GM18867 (cell line): Measurements from ENCODE around the gene KRT14.
"Not testable (repeated sequence)": the region's sequence is repeated elsewhere in the genome, so short reads cannot be mapped to it uniquely, and the experiment has no call there.

Source experiments
- ATAC-seq: cut with Tn5 transposase; IDR thresholded peaks from one replicate; pipeline ENCODE4 v1.9.1; 2021; ENCODE audit warnings: mild to moderate bottlenecking, moderate library complexity; ENCODE audit not compliant: unreplicated experiment

The KRT14 gene

DNA sequence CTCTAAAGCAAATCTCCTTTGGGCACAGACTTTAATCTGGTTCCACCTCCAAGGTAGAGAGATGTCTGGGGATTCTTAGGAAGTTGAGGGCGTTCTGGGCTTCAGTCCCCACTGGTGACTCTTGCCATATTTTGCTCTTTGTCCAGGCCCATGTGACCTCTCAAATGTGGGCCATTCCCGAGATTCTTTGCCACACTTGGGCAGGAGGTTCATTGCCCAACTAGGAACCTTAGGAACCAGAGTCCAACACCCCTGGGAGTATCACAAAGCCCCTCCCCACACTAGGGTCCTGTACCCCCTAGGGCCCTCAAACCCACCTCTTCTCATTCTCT is 6.5 kb downstream of the KRT14 start:
- ATAC-seq = no peak

DNA sequence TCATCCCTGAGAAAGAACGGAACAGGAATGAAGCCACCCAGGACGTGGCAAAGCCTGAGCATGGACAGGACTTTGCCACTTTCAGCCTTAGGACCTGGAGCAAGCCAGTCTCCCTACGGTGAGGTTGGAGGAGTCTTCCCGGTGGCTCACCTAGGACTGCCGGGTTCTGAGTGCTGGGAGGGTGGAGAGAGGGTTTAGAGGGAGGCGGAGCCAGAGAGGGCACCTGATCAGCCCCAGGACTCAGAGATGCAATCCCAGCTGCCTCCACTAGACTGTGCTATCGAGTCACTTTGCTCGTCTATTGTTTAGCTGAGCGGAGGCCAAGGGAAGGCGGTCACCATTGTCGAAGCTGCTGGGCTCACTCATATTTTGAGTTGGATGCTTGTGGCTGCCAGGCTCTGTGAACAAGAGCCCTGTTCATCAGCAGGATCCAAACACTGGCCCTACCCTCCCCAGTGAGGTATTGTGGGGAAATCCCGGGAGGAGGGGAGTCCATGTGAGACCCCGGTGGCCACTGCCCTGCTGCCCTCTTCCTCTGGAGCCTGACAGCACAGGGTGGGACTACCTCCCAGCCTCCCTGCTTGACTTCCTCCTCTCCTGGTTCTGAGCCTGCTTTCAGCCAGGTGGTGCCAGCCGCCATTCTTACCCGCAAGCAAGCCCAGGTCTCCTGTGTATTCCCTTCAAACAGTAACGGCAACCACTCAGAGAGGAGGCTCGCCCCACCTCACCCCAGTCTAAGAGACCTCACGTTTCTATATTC is 7.0 kb downstream of the KRT14 start:
- ATAC-seq = peak; percentile 64

DNA sequence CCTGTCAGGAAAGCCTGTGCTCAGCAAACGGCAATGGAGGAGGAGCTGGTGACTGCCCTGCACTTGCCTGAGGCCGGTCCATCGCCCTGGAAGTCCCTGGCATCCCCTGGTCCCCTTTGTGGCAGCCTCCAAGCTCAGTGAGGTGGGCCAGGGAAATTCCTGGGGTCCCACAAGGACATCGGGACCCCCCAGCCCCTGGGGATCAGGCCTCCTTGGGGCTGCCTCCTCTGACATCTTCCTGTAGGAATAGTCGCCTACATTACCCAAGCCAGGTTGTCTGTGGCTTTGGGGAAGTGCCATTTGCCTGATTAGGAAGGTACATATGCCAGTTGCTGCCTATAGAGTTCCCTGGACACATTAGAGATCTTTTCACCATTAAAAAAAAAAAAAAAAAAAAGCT is 7.7 kb downstream of the KRT14 start:
- ATAC-seq = no peak

DNA sequence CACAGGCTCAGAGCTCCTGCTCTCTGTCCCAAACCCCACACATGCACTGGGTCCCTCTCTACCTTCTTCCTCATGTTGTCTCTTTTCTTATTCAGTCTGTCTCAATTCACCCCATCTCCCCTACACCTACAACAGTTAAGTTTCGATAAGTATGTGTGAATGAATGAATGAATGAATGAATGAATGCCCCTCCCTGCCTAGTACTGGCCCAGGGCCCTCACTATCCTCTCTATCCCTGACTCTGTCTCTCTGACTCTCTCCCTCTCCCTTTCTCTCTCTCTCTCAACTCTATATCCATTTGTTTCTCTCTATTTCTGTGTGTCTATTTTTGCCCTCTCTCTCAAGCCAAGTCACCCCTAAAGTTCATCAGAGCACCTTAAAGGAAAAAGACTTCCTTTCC is 8.2 kb downstream of the KRT14 start:
- ATAC-seq = no peak

DNA sequence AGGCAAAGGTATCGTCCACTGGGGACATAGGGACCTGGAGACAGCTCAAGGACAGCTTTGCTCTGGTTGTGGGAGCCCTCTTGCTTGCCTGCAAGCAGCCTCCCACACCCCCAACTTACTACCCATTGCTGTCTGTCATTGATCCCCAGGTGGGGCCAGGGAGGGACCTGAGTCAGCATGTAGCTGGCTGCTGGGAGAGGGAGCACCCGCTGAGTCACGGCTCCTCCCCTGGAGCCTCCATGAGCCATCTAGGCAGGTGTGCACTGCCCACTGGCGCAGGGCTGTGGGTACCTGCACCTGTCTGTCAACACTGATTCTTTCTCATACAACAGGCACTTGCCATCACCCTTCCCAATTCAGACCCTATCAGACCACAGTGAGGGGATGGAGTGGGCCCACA is 10.0 kb downstream of the KRT14 start:
- not testable (repeated sequence) for ATAC-seq

DNA sequence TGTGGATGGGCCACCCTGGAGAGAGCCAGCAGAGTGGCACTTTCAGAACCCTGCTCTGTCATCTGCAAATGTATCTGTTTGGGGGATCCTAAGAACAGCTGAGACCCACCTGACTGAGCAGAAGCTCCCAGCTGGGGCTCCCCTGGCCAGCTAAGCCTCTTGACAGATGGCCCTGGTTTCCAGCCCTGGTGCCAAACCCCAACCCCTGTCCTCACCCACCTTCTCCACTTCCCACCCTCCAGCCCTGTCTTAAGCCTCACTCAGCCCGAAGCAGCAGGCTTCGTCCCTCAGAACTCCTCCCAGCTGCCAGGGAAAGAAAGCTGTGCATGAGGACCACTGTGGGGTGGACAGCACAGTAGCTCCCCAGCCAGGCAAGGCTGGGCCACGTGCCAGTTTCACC is 11.4 kb downstream of the KRT14 start:
- ATAC-seq = no peak

DNA sequence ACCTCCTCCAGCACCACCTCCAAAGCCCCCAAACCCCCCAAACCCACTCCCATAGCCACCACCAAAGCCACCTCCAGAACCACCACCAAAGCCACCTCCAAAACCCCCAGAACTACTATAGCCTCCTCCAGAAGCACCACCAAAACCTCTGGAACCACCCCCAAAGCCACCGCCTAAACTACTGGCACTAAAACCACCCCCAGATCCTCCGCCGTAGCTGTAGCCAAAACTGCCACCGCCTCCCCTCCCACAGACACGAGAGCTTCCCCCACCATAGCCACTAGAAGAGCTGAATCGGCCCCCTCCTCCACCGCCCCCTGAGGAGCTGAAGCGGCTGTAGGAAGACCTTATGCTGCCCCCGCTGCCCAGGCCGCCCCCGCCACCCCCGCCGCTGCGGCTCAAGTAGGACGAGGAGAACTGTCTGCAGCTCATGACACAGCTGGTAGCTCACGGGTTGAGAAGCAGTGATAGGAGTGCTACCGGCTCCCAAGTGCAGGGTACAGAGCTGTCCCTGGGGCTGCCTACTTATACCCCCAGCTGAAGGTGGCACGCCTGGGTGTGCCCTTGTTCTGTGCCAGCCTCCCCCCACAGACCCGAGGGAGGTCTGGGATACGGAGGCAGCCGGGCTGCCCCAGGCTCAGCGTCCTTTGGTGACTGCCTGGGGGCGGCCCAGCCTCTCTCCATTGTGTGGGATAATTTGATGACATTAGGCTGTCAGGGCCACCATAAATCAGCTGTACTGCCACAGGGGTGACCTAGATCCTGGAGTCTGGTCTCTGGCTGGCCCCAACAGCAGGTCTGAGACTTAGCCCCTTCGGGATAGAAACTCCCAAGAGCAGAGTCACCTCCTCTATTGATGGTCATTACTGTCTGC is 14.9 kb downstream of the KRT14 start, which contains the start of gene KRT9:
KRT9 (minus strand) TSS at position 499 of the 874 bp plus-strand sequence; CDS start at position 432, 67 bp downstream.
- ATAC-seq = no peak

DNA sequence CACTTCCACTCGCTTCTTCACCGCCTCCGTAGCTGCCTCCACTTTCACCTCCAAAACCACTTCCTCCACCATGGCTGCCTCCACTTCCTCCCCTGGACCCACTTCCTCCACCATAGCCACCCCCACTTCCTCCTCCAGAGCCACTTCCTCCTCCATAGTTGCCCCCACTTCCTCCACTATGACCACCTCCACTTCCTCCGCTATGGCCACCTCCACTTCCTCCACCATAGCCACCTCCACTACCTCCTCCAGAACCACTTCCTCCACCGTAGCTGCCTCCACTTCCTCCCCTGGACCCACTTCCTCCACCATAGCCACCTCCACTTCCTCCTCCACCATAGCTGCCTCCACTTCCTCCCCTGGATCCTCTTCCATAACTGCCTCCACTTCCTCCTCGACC is 19.4 kb downstream of the KRT14 start:
- ATAC-seq = no peak

DNA sequence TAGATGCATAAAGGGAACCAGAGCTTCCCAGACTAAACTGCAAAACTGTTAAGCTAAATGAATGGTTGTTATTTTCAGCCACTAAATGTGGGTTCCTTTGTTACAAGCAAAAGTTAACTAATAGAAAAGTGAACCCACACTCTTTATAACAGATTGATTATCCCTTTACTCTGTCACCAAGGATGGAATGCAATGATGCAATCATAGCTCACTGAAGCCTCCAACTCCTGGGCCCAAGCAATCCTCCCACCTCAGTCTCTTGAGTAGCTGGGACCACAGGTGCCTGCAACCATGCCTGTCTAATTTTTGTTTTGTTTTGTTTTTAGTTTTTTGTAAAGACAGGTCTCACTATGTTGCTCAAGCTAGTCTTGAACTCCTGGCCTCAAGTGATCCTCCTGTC is 21.4 kb downstream of the KRT14 start:
- ATAC-seq = no peak

DNA sequence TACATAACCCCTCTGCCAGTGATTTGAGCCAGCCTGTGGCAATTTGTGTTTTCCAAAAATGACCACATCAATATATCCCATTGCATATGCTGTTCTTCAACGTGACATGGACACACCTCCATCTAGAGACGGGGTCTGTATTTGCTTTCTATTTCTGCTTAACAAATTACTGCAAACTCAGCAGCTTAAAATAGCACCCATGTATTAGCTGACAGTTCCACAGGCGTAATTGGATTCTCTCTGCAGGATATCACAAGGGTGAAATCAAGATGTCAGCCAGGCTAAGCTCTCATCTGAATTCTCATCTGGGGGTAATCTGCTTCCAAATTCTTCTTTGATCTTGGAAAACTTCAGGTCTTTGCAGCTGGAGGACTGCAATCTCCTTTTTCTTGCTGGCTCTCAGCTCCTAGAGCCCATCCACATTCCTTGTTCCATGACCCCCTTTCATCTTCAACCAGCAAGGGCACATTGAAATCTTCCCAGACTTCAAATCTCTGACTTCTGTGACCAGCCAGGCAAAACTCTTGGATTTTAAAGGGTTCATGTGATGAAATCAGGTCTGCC is 23.0 kb downstream of the KRT14 start:
- ATAC-seq = no peak

DNA sequence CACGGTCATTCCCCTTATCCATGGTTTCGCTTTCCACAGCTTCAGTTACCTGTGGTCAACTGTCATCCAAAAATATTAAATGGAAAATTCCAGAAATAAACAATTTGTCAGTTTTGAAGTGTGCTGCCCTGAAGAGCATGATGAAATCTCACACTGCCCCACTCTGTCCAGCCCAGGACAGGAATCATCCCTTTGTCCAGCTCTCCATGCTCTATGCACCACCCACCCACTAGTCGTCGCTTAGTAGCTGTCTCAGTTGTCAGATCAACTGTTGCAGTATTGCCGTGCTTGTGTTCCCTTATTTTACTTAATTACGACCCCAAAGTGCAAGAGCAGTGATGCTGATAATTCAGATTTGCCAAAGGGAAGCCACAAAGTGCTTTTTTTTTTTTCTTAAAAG is 25.1 kb downstream of the KRT14 start:
- no peak for ATAC-seq

DNA sequence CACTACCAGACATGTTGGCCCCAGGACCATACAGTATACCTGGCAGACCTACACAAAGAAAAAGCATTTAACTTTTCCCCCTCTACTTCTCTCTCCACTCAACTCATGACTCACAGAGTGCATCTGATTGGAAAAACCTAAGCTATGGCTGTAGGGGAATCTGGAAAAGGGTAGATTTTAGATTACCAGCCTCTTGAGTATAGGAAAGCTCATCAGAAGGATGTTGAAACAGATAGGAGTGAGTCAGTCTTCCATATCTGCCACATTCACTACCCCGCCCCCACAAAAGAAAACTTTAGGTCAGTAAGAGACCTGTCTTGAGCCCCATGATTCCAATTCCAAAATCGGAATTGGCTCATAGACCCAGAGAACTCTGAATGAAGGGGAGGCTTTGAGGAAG is 27.1 kb downstream of the KRT14 start:
- ATAC-seq = no peak

DNA sequence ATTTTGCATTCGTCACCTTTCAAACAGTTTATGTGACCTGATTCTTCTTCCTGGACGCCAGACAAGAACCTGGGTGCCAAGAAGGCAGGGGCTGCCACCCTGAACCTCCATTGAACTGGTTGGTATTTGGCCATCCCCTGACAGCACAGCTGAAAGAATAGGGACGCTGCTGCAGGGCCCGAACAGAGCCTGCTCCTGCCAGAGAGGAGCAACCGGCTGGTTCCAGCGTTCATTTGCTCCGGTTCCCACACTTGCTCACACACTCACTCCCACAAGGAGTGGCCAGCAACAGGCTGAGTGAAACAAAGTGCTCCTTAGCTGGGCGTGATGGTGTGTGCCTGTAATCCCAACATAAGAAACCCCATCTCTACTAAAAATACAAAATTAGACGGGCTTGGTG is 29.8 kb downstream of the KRT14 start:
- no peak for ATAC-seq

DNA sequence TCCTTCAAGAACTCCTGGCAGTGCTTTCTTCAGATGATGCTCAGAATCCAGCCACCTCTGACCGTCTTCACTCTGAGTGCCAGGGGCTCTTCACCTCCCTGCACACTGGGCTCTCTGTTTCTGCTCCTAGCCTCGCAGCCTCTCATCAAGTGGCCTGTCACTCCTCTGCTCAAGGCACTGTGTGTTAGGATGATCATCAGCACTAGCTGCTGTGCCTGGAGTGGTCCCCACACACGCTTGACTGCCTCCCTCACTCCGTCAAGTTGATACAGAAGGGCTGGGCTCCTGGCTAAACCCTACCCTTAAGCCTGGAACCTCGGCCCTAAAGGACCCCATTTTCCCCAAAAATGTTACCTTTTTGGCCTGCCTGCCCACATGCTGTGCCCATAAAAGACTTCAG is 30.4 kb downstream of the KRT14 start:
- ATAC-seq = no peak

DNA sequence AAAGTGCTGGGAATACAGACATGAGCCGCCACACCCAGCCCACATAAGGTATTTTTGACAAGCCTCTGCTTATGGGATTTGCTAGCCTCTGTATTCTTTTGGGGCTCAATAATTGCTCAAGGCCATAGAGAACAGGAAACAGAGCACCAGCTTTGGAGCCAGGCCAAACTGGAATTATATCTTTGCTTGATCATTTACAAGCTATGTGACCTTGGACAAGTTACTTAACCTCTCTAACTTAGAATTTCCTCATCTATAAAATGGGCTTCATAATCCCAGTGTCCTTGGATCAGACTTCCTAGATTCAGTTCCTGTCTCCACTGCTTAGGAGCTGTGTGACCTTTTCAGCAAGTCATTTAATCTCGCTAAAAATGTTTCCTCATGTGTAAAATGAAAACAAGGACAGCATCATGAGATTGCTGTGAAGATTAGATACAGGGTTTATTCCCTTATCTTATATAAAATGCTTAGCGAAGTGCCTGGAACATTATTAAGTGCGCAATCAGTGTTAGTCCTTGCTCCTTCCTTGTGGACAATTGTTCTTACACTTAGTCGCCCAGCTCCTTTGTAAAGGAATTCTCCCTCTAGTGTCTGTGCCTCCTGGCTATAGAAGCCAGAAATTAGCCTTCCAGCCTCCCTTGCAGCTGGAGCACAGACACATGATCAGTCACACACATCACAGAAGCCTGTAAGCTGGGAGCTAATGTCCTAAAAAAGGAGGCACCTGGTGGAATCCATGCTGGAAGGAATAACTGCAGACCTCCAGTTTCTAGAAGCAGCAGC is 31.4 kb downstream of the KRT14 start:
- no peak for ATAC-seq

DNA sequence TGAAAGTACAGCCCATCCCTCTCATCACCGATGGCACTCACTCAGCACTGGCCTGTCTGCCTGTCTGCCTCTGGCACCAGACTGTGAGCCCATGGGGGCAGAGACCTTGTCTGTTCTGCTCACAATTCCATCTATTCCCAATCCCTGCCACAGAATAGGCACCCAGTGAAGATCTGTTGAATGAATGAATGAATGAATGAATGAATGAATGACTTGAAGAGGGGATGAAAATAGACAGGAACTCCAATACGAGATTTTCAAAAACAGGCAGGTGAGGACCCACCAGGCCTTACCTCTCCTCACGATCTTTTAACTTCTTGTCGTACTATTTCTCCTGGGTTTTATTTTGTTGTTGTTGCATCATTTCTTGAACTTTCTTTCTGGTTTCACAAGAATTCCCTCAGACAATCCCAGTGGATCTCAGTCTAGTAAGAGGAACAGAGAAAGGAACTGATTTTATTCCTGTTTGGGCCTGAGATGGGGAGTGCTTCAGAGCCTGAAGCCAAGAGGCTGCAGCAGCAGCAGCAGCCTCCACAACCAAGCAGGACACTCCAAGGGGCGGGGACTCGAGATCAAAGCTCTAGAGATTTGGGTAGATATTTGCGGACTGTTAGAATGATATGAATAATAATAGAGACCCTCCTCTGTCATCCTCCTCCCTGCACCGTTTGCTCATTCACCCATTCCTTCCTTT is 32.6 kb downstream of the KRT14 start:
- no peak for ATAC-seq

DNA sequence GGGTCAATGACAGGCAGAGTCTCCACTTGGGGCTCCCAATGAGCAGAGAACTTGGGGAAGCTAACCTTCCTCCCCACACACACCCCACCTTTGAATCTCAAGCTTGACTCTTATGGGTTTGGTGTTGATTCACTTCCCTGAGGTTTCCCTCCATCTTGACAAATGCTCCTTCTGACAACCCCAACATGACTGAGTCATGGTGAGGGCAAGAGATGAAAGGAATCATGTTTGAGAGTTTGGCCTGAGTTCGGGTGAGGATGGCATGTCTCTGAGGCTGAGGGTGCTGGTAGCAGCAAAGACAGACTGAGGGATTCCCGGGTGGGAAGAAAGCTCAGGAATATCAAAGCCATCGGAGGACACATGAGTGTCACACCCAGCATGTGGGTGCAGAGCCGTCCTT is 33.5 kb downstream of the KRT14 start:
- no peak for ATAC-seq

DNA sequence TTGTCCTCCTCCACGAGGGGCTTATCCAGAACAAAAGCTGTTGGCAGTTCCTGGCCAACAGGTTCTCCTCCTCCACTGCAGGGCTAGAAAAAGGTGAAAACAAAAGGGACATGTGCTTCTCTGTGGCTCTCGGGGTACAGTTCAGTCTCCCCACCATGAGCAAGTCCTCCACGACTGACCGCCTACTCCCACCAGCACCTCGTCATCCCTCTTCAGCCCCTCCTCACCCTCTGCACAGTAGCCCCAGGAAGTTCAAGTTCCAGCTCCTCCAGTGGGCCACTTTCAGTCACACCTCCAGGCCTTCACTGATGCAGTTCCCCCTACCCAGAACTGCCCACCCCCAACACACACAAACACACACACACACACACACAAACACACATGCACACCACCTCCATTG is 34.2 kb downstream of the KRT14 start:
- no peak for ATAC-seq

DNA sequence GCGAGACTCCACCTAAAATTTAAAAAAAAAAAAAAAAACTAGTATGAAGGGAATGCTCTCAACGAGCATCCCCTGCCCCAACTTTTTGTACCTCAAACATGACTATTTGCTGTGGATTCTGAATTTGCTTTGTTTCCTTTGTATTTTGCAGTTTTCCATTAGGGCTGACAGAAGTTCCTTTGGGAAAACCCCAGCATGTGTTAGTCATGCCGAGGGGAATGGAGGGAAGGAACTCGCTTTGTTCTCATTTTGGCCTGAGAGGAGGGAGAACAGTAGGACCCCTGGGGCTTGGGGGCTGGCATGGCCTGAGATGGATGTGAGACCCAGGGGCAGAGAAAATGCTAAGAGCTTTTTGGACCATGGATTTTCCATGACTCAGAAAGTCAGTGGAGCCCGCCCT is 35.3 kb downstream of the KRT14 start:
- ATAC-seq = no peak

DNA sequence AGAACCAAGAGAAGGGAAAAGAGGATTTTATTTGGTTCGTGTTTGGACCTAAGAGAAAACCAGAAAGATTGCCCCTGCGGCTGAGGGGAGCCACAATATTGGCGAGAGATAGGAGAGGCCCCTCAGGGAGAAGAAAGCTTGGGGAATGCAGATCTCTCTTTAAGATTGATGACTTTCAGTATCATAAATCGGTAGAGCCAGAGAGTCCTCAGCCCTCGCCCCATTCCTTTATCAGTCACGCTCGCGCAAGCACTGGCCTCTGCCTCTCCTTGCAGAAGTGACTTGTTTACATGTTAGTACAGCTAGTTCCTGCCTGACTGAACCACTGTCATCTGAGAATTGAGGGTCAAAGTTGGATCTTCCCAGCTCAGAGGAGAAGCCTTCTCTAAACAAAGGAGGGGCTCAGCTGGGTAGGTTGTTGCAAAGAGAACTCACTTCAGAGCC is 37.1 kb downstream of the KRT14 start:
- ATAC-seq = no peak
